GM10266 (cell line): ENCODE data around the gene CACNA2D3.

ENCODE experiments used
- DNase-seq: peaks from one replicate; pipeline ENCODE4 v3.0.0; 2012; ENCODE audit errors: extremely low spot score
- CTCF ChIP-seq: IDR thresholded peaks from 2 replicates; pipeline ENCODE4 v1.5.1; 2012; ENCODE audit warnings: mild to moderate bottlenecking, low read depth; ENCODE audit not compliant: control insufficient read depth, insufficient read depth; ENCODE audit errors: missing control alignments

The CACNA2D3 gene

DNA sequence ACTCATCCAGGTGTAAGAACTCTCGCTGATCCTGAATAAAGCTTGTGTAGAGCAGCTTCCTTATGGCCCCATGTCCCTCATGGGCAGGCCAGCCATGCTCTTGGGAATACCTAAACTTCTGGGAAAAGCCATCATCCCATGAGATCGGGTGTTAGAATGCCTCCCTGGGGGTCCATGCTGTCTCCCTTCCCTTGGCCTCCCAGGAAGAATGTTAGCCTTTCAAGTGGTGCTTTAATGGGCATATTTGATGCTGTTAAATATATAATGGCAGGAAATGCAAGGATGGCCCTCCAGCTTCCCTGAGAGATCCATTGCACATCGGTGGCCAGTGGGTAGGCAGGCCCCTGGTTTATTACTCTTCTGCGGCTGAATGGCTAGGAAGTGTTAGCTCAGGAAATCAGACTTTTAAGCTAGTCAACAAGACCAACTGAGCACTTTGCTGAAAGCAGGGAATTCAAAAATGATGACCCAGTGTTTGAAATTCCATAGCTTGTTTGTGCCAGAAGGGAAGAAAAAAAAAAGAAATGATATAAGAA, 866.0 kb downstream of the CACNA2D3 start:
- TF ChIP-seq CTCF = no peak
- no peak for DNase-seq

GRCh38 chr3:54988838-54989630, 866.7 kb downstream of the CACNA2D3 start:
- DNase-seq = no peak
- no peak for TF ChIP-seq CTCF

- no peak for DNase-seq
- no peak for TF ChIP-seq CTCF
Measured at GRCh38 chr3:54994111-54994513, 871.8 kb downstream of the CACNA2D3 start.

DNA sequence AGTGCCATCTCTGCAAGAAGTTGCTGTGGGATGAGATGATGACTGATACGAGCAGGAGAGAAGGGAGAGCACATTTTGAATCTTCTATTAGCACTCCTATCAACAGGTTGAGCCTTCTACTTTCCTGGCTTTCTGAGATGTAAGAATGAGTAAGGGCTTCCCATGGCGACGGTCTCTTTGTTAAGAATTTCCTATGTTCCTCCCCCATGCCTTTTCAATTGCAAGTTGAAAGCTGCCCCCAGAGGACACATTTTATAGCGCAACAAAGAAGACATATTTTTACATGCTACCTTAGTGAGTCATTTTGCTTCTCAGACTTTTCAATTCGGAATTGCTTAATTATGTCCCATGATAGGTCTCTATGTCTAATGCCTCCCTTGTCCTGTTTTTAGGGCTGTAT, 876.8 kb downstream of the CACNA2D3 start:
- no peak for TF ChIP-seq CTCF
- no peak for DNase-seq

DNA sequence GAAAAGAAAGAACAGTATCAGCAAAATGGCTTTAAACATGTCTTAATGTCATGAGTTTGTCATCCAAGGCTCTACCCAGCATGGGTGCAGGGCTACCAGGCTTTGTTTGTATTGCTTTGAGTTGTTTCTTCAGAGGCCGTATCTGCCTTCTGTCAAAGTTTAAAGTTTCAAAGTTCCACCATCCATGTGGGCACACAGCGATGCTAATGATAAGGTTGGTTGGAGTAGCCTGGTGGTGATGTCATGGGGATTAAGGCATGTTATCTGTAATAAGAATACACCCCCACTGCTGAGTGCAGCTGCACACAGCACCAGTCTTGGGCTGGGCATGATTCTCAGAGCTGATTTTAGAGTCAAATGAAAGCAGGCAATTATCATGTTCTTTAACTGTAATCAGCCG, 877.5 kb downstream of the CACNA2D3 start:
- no peak for TF ChIP-seq CTCF

GRCh38 chr3:55000546-55000945, 878.2 kb downstream of the CACNA2D3 start:
- TF ChIP-seq CTCF = no peak

More for the DNA sequence above, 877.5 kb downstream of the CACNA2D3 start:
- no peak for DNase-seq

GRCh38 chr3:55000953-55001352, 878.6 kb downstream of the CACNA2D3 start:
- DNase-seq = no peak
- no peak for TF ChIP-seq CTCF

More at GRCh38 chr3:55000546-55000945, 878.2 kb downstream of the CACNA2D3 start:
- no peak for DNase-seq
